Nephron progenitor cell (in vitro differentiated cells): ENCODE results near the gene GGACT.
A peak's percentile ranks its signal among the peaks of the same experiment; 100 is the strongest.

Source experiments
- DNase-seq: peaks from one replicate; pipeline ENCODE4 v3.0.0; 2021
- H3K27ac Mint-ChIP-seq: 2 replicates; pipeline ENCODE4 v1.8.0; 2021; ENCODE audit warnings: mild to moderate bottlenecking, moderate library complexity, mixed read lengths
- H3K27me3 Mint-ChIP-seq: 2 replicates; pipeline ENCODE4 v1.8.0; 2021; ENCODE audit warnings: mild to moderate bottlenecking, low read depth, mixed read lengths; ENCODE audit not compliant: poor library complexity
- H3K36me3 Mint-ChIP-seq: 2 replicates; pipeline ENCODE4 v1.8.0; 2021; ENCODE audit warnings: low read depth, mixed read lengths
- H3K4me1 Mint-ChIP-seq: 2 replicates; pipeline ENCODE4 v1.8.0; 2021; ENCODE audit warnings: mixed read lengths
- H3K4me3 Mint-ChIP-seq: 2 replicates; pipeline ENCODE4 v1.8.0; 2021; ENCODE audit warnings: mild to moderate bottlenecking, moderate library complexity, mixed read lengths
- H3K9me3 Mint-ChIP-seq: 2 replicates; pipeline ENCODE4 v1.8.0; 2021; ENCODE audit warnings: mild to moderate bottlenecking, moderate library complexity, mixed read lengths
- CTCF ChIP-seq: fragments of 200-600 bp; sonication (generic); IDR thresholded peaks from 2 replicates; pipeline ENCODE4 v1.5.0; 2021; ENCODE audit warnings: antibody characterized with exemption

GGACT gene

GRCh38 chr13:100596516-100596915 is 7.9 kb upstream of the GGACT start:
- no peak for TF ChIP-seq CTCF
- no peaks in the 10 kb centered on the region for H3K9me3 Mint-ChIP-seq
- H3K4me3 Mint-ChIP-seq, result no peak overlapping the region
- no peak for DNase-seq
- no peaks in the 10 kb centered on the region for H3K36me3 Mint-ChIP-seq
- peaks cover 8% of the 10 kb centered on the region for H3K27me3 Mint-ChIP-seq
- no peak overlapping the region for H3K27ac Mint-ChIP-seq
- H3K4me1 Mint-ChIP-seq, result peaks cover 25% of the 10 kb centered on the region

- TF ChIP-seq CTCF, result peak; percentile 19
- H3K27ac Mint-ChIP-seq, result no peak overlapping the region
- no peaks in the 10 kb centered on the region for H3K9me3 Mint-ChIP-seq
- no peaks in the 10 kb centered on the region for H3K36me3 Mint-ChIP-seq
- peak; percentile 8 for DNase-seq
- H3K4me1 Mint-ChIP-seq, result peaks cover 26% of the 10 kb centered on the region
- H3K27me3 Mint-ChIP-seq, result peaks cover 15% of the 10 kb centered on the region
- H3K4me3 Mint-ChIP-seq, result no peak overlapping the region
Observed at GRCh38 chr13:100594731-100595130, 6.1 kb upstream of the GGACT start.

- peaks cover 15% of the 10 kb centered on the region for H3K27me3 Mint-ChIP-seq
- DNase-seq, result no peak
- peaks cover 26% of the 10 kb centered on the region for H3K4me1 Mint-ChIP-seq
- no peak overlapping the region for H3K4me3 Mint-ChIP-seq
- no peak for TF ChIP-seq CTCF
- peaks cover under 1% of the 10 kb centered on the region for H3K9me3 Mint-ChIP-seq
- no peak overlapping the region for H3K27ac Mint-ChIP-seq
- H3K36me3 Mint-ChIP-seq, result no peaks in the 10 kb centered on the region
Observed at GRCh38 chr13:100594255-100594654, 5.7 kb upstream of the GGACT start.

GRCh38 chr13:100589178-100589725 is 663 bp upstream of the GGACT start:
- Mint-ChIP-seq H3K36me3 (no peaks in the 10 kb centered on the region), H3K4me3 (peak overlapping the region; percentile 84), H3K27ac (peak overlapping the region; percentile 36), H3K27me3 (peaks cover 15% of the 10 kb centered on the region), H3K9me3 (peaks cover 4% of the 10 kb centered on the region), H3K4me1 (peaks cover 32% of the 10 kb centered on the region)
- DNase-seq, result no peak
- TF ChIP-seq CTCF, result no peak

- peaks cover 33% of the 10 kb centered on the region for H3K9me3 Mint-ChIP-seq
- H3K4me3 Mint-ChIP-seq, result no peak overlapping the region
- H3K4me1 Mint-ChIP-seq, result peaks cover 15% of the 10 kb centered on the region
- H3K27me3 Mint-ChIP-seq, result peaks cover 7% of the 10 kb centered on the region
- peaks cover 36% of the 10 kb centered on the region for H3K36me3 Mint-ChIP-seq
- no peak for TF ChIP-seq CTCF
- no peak overlapping the region for H3K27ac Mint-ChIP-seq
- DNase-seq, result no peak
Observed at GRCh38 chr13:100584896-100585295, 3.7 kb downstream of the GGACT start.

GRCh38 chr13:100581504-100581903 is 7.1 kb downstream of the GGACT start:
- Mint-ChIP-seq H3K36me3 (peaks cover 58% of the 10 kb centered on the region), H3K9me3 (peaks cover 29% of the 10 kb centered on the region), H3K27me3 (peaks cover 3% of the 10 kb centered on the region), H3K4me1 (peaks cover 2% of the 10 kb centered on the region), H3K27ac (no peak overlapping the region), H3K4me3 (no peak overlapping the region)
- DNase-seq, result no peak
- no peak for TF ChIP-seq CTCF
